HL-60 (cell line): ENCODE results near the gene CACNA1G.

ENCODE experiments used
- CTCF ChIP-seq: IDR thresholded peaks from one replicate; pipeline ENCODE4 v1.5.1; 2011; ENCODE audit warnings: low read length, control low read depth, inconsistent platforms; ENCODE audit not compliant: insufficient read depth
- GABPA ChIP-seq: IDR thresholded peaks from 2 replicates; pipeline ENCODE4 v1.6.1; 2012; ENCODE audit warnings: low read depth
- POLR2AphosphoS5 ChIP-seq: IDR thresholded peaks from 2 replicates; pipeline ENCODE4 v1.6.1; 2012; ENCODE audit warnings: low read depth

- TF ChIP-seq CTCF (no peak), GABPA (no peak), POLR2AphosphoS5 (no peak)
These were observed 623 bp downstream of the CACNA1G start for GRCh38 chr17:50560931-50561745.
